Activated CD4-positive, CD25-positive, alpha-beta regulatory T cell treated with anti-CD3 and anti-CD28 coated beads, Interleukin-2, amount 50 U/mL, for 72 hours (primary cell): ENCODE measurements around the gene SZRD1.

Source experiments
- DNase-seq: peaks from one replicate; pipeline ENCODE4 v3.0.0; 2021

SZRD1 gene

DNA sequence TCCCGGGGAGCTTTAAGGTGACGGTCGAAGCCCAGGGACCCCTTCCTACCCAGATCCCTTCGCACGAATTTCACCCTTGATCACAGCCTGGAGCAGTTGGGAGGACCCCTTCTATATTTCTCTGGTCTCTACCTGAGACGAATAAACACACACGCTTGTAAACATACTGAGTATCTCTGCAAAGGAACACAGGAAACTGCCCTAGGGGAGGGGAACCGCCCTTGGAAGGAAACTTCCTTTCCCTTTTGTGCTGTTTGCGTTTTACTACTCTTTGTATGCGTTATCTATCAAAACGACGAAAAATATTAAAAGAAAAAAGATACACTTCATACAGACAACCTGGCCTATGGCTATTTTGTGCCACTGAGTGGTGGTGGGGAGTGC lies 74.2 kb downstream of the SZRD1 start:
- no peak for DNase-seq

DNA sequence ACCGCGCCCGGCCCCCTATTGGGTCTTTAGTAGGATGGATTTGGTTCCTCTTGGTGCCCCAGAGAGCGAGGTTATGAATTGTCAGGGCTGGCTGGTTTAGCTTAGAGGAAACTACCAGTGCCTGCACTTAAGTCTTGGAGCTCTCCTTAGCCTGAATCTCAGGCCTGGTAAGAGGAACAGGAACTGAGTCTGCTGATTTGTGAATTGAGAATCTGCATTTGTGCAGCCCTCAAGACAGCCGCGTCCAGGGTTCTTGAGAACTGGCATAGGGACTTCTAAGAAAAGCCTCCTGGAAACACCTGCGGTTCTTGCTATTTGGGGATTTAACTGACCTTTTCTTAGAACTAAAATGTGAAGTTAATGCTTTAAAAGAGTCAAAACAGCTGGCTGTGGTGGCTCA lies 75.2 kb downstream of the SZRD1 start:
- DNase-seq = no peak

DNA sequence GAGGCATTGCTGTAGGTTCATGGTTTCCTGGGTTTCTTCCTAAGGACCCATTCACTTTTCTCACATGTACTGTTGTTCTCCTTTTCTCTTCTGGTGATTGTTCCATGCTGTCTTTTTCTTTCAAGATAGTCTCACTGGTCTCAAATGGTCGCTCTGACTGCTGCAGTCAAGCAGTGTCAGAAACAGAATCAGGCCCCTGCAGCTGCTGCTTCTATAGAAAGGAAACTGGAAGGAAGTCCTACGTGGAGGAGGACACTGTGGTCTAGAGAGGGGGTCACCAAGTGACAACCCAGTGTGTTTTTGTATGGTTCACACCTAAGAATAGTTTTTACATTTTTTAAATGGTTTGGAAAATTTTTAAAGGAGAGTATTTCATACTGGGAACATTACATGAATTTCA lies 75.9 kb downstream of the SZRD1 start:
- DNase-seq = no peak

DNA sequence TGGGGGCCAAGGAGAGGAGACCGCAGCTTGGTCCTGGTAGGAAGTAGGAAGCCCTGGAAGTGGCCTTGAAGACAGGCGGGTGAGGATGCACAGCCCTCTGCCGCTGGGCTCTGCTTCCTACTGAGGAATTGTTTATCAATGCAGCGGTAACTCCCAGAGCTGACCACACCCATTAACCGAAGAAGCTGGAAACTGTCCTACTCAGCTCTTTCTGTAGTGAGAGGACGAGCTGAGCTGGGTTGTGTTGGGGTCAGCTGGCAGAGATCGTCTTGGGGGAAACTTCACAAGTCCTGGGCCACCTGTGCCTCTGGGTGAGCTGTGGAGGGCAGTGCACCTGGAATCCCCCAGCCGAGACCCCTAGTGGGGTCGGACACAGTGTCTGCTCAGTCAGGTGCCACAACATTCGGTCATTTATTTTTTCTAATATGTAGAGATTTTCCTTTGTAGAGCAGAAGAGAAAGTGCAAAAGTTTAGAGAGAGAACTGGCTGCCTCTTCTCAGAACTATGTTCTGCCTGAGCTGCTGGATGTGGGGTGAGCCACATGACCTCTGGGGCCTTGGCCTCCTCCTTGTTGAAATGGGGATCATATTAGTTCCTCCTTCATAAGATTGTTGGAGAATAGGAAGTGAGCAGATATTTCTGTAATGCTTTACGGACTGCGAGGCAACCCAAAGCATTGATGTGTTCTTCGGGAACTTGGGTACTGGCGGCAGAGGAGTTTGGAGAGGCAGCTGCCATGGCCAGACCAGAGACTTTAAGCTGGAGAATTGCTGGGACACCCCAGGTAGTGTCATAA lies 77.1 kb downstream of the SZRD1 start:
- DNase-seq = no peak

DNA sequence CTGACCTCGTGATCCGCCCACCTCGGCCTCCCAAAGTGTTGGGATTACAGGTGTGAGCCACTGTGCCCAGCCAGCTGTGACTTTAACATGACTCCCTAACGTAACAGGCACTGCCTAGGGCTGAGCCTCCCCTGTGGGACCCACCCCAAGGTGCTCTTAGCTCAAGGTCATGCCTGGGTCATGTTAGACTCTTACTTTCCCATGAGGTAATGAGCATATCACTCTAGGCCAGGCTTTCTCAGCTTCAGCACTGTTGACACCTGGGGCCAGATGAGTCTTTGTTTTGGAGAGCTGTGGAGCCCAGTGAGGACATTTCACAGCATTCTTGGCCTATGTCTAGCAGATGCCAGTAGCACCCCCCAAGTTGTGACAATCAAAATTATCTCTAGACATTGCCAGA lies 78.0 kb downstream of the SZRD1 start:
- DNase-seq = no peak

DNA sequence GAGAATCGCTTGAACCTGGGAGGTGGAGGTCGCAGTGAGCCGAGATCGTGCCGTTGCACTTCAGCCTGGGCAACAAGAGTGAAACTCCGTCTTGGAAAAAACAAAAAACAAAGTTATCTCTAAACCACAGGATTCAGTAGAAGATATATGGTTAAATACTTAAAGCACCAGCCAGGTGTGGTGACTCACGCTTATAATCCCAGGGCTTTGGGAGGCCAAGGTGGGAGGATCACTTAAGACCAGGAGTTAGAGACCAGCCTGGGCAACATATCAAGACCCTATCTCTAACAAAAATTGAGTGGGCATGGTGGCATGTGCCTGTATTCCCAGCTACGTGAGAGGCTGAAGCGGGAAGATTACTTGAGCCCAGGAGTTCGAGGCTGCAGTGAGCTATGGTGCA lies 79.1 kb downstream of the SZRD1 start:
- no peak for DNase-seq

DNA sequence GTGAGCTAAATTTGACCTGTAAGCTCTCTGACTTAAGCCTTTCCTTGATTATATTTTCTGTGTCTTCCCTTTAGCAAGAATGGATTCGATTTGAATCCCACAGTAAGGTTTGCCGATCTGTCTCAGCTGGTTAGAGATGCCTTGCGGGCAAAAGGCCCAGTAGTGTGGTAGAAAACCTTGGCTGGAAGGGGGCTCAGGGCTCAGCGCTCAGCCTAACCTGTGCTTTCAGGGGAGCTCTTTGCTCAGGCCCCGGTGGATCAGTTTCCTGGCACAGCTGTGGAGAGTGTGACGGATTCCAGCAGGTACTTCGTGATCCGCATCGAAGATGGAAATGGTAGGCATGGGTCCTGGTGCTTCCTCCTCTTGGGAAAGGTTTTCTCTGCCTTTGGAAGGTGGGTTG lies 80.6 kb downstream of the SZRD1 start:
- DNase-seq = no peak
